ENCODE results near the gene WDR36.

The WDR36 gene

GRCh38 chr5:111092062-111092853, at the start of gene WDR36:
Gene WDR36 (plus strand): TSS chr5:111092348. CDS start chr5:111092457, 109 bp downstream.
- peak; percentile 92 for DNase-seq (ENCODE audit: low spot score)

- DNase-seq (ENCODE audit: low spot score), result no peak
Observed at GRCh38 chr5:111043712-111044506, 48.2 kb upstream of the WDR36 start.

- no peak for DNase-seq (ENCODE audit: low spot score)
Observed at GRCh38 chr5:111058064-111058463, 34.1 kb upstream of the WDR36 start.

GRCh38 chr5:111060169-111060568, 32.0 kb upstream of the WDR36 start:
- DNase-seq (ENCODE audit: low spot score), result no peak

GRCh38 chr5:111061618-111062017, 30.5 kb upstream of the WDR36 start:
- DNase-seq (ENCODE audit: low spot score), result no peak

- DNase-seq (ENCODE audit: low spot score), result no peak
Observed at GRCh38 chr5:111063709-111064322, 28.3 kb upstream of the WDR36 start.

- DNase-seq (ENCODE audit: low spot score), result no peak
Observed at GRCh38 chr5:111066261-111066938, 25.7 kb upstream of the WDR36 start.

GRCh38 chr5:111068213-111068612, 23.9 kb upstream of the WDR36 start:
- DNase-seq (ENCODE audit: low spot score), result no peak

- DNase-seq (ENCODE audit: low spot score), result no peak
Observed at GRCh38 chr5:111069839-111070238, 22.3 kb upstream of the WDR36 start.

GRCh38 chr5:111070272-111071134, 21.6 kb upstream of the WDR36 start:
- DNase-seq (ENCODE audit: low spot score), result no peak

GRCh38 chr5:111071413-111071812, 20.7 kb upstream of the WDR36 start, which contains the start of gene TSLP:
Gene TSLP (plus strand): TSS chr5:111071713. CDS start chr5:111071891, 178 bp downstream.
- DNase-seq (ENCODE audit: low spot score), result no peak

GRCh38 chr5:111072949-111073682, 19.0 kb upstream of the WDR36 start:
- DNase-seq (ENCODE audit: low spot score), result peak; percentile 23

- DNase-seq (ENCODE audit: low spot score), result no peak
Observed at GRCh38 chr5:111074244-111074643, 17.9 kb upstream of the WDR36 start.

- DNase-seq (ENCODE audit: low spot score), result no peak
Observed at GRCh38 chr5:111075520-111075919, 16.6 kb upstream of the WDR36 start.

- DNase-seq (ENCODE audit: low spot score), result no peak
Observed at GRCh38 chr5:111076091-111076490, 16.1 kb upstream of the WDR36 start.

- DNase-seq (ENCODE audit: low spot score), result no peak
Observed at GRCh38 chr5:111077678-111078077, 14.5 kb upstream of the WDR36 start.

GRCh38 chr5:111079846-111080245, 12.3 kb upstream of the WDR36 start:
- no peak for DNase-seq (ENCODE audit: low spot score)

- no peak for DNase-seq (ENCODE audit: low spot score)
Observed at GRCh38 chr5:111083323-111083722, 8.8 kb upstream of the WDR36 start.

- DNase-seq (ENCODE audit: low spot score), result no peak
Observed at GRCh38 chr5:111095982-111096381, 3.8 kb downstream of the WDR36 start.

GRCh38 chr5:111099058-111099778, 7.1 kb downstream of the WDR36 start:
- DNase-seq (ENCODE audit: low spot score), result no peak
